Endothelial cell of umbilical vein (primary cell): ENCODE data around the gene LAMA4. TPM values are rescaled to one million over a fixed set of nuclear protein-coding genes. Genes with fewer than 3 reads are reported as not detected.

Experiments
- BruUV-seq: library from RNA; stranded (reverse); fragments of 400-500 nt; replicated peaks from 2 replicates; lab custom pipeline; 2021; lab: Mats Ljungman, UMichigan
- CTCF ChIA-PET: fragments of 300-600, 350-600 bp; sonication (Branson Sonifier 250); formaldehyde crosslinking; loops from one replicate; lab custom pipeline; 2021; ENCODE audit warnings: antibody characterized with exemption, inconsistent platforms; lab: Charles Lee
- POLR2A ChIA-PET: fragments of 300-600, 350-600 bp; sonication (Branson Sonifier 250); formaldehyde crosslinking; loops from one replicate; lab custom pipeline; 2021; ENCODE audit warnings: antibody characterized with exemption, inconsistent platforms; lab: Charles Lee
- DNase-seq: peaks from one replicate; pipeline ENCODE4 v3.0.0-alpha.2; 2011; ENCODE audit warnings: low read depth, low spot score
- FAIRE-seq: peaks from 2 replicates; lab custom pipeline; 2011; peaks lifted over from hg19 to GRCh38; lab: Jason Lieb, UNC
- H2AFZ ChIP-seq: 2 replicates; pipeline ENCODE4 v1.6.0; 2012; ENCODE audit warnings: low read depth, low read length, control low read depth, inconsistent platforms
- H3K27ac ChIP-seq: 2 replicates; pipeline ENCODE4 v1.5.1; 2011; ENCODE audit warnings: low read depth, mild to moderate bottlenecking, control low read depth, low read length, moderate library complexity; ENCODE audit not compliant: insufficient read depth
- H3K27me3 ChIP-seq, 2 experiments: 2 replicates each; pipeline versions ENCODE4 v1.6.0 to v1.6.1; 2011; ENCODE audit warnings: low read length in 2 of 2, mixed read lengths in 1 of 2; ENCODE audit not compliant: control insufficient read depth in 2 of 2, insufficient read depth in 2 of 2
- H3K36me3 ChIP-seq, 2 experiments: 2 replicates in 1 of 2; 3 replicates in 1 of 2; pipeline ENCODE4 v1.5.1; 2011; ENCODE audit warnings: low read length in 2 of 2, mild to moderate bottlenecking in 1 of 2, moderate library complexity in 1 of 2; ENCODE audit not compliant: control insufficient read depth in 2 of 2, insufficient read depth in 2 of 2; ENCODE audit errors: extremely low read depth in 1 of 2
- H3K4me1 ChIP-seq: 3 replicates; pipeline ENCODE4 v1.5.1; 2011; ENCODE audit warnings: mild to moderate bottlenecking, low read length; ENCODE audit not compliant: control insufficient read depth, insufficient read depth; ENCODE audit errors: extremely low read depth
- H3K4me2 ChIP-seq: 2 replicates; pipeline ENCODE4 v1.6.1; 2011; ENCODE audit warnings: low read length, control low read depth, mixed read lengths; ENCODE audit not compliant: insufficient read depth
- H3K4me3 ChIP-seq, 3 experiments: fragments of 200-600 bp in 1 of 3; sonication (generic), shearing (Covaris generic) in 1 of 3; replicated peaks in 1 of 3; 2 replicates each; pipeline ENCODE4 v1.5.1; 2011 to 2016; ENCODE audit warnings: control low read depth in 3 of 3, low read length in 3 of 3, mild to moderate bottlenecking in 2 of 3, inconsistent platforms in 1 of 3, low read depth in 1 of 3, moderate library complexity in 1 of 3; ENCODE audit not compliant: insufficient read depth in 1 of 3
- H3K79me2 ChIP-seq: 2 replicates; pipeline ENCODE4 v1.6.0; 2012; ENCODE audit warnings: low read length, inconsistent platforms; ENCODE audit not compliant: control insufficient read depth, insufficient read depth
- H3K9ac ChIP-seq: replicated peaks from 2 replicates; pipeline ENCODE3; 2011; ENCODE audit warnings: low read length, control low read depth; ENCODE audit not compliant: insufficient read depth; ENCODE audit errors: extremely low read depth
- H3K9me1 ChIP-seq: replicated peaks from 3 replicates; pipeline ENCODE4 v1.6.0; 2011; ENCODE audit warnings: mild to moderate bottlenecking, low read length; ENCODE audit not compliant: control insufficient read depth, insufficient read depth; ENCODE audit errors: extremely low read depth
- H3K9me3 ChIP-seq: replicated peaks from 2 replicates; pipeline ENCODE4 v1.5.1; 2012; ENCODE audit warnings: low read length, inconsistent platforms; ENCODE audit not compliant: control insufficient read depth, insufficient read depth
- H4K20me1 ChIP-seq: replicated peaks from 2 replicates; pipeline ENCODE3; 2011; ENCODE audit warnings: mild to moderate bottlenecking, low read length; ENCODE audit not compliant: control insufficient read depth, insufficient read depth; ENCODE audit errors: extremely low read depth
- EZH2 ChIP-seq: IDR thresholded peaks from 2 replicates; pipeline ENCODE4 v1.6.1; 2012; ENCODE audit warnings: borderline replicate concordance, low read depth, mild to moderate bottlenecking, moderate library complexity, low read length, inconsistent platforms; ENCODE audit not compliant: severe bottlenecking
- FOS ChIP-seq: IDR thresholded peaks from 2 replicates; pipeline ENCODE4 v1.6.1; 2011; ENCODE audit warnings: mild to moderate bottlenecking, low read length, moderate library complexity, borderline replicate concordance; ENCODE audit not compliant: insufficient read depth
- GATA2 ChIP-seq: IDR thresholded peaks from 2 replicates; pipeline ENCODE4 v1.7.0; 2011; ENCODE audit warnings: low read depth, mild to moderate bottlenecking, moderate library complexity, mixed read lengths, low read length; ENCODE audit not compliant: insufficient read length, insufficient read depth
- JUN ChIP-seq: IDR thresholded peaks from 2 replicates; pipeline ENCODE4 v1.6.1; 2011; ENCODE audit warnings: borderline replicate concordance, low read depth; ENCODE audit not compliant: insufficient read length, insufficient read depth
- MAX ChIP-seq: IDR thresholded peaks from 2 replicates; pipeline ENCODE4 v1.6.1; 2011; ENCODE audit not compliant: insufficient read depth, insufficient read length
- MYC ChIP-seq: IDR thresholded peaks from one replicate; pipeline ENCODE4 v1.6.1; 2011; ENCODE audit warnings: mild to moderate bottlenecking, low read depth, low read length
- POLR2A ChIP-seq: IDR thresholded peaks from 2 replicates; pipeline ENCODE4 v1.6.1; 2012; ENCODE audit warnings: low read depth, mild to moderate bottlenecking, control low read depth, low read length
- POLR2AphosphoS5 ChIP-seq: IDR thresholded peaks from 2 replicates; pipeline ENCODE4 v1.6.1; 2012; ENCODE audit warnings: low read depth, mild to moderate bottlenecking, control low read depth, low read length, moderate library complexity; ENCODE audit not compliant: insufficient read depth
- dilution Hi-C: fragments of 300-500 bp; cut with MboI; formaldehyde crosslinking; loops from one replicate; pipeline ENCODE4 v1.15.0; 2019; ENCODE audit warnings: low sequenced_read_pairs; ENCODE audit not compliant: extremely low pct_ligation_motif_present
- intact Hi-C: fragments of 100-400 bp; cut with micrococcal nuclease; formaldehyde crosslinking; loops from one replicate; pipeline ENCODE4 v1.10.0; 2022
- polyA plus RNA-seq, 4 experiments: library from polyadenylated mRNA; depleted of rRNA in 3 of 4; stranded (reverse) in 3 of 4; unstranded in 1 of 4; fragments of >200 nt; gene quantifications; 2 replicates each; pipeline versions ENCODE4 v1.2.1 to v1.2.3, GENCODE V29; 2011 to 2012; ENCODE audit warnings: missing spikeins in 1 of 4
- total RNA-seq: library from RNA; stranded (reverse); gene quantifications from 2 replicates; pipeline ENCODE4 v1.2.3, GENCODE V29; 2021
- TF ChIP-seq, protein P1 (sequence below), 2 donors: IDR thresholded peaks; 1 replicate in 1 of 2; 2 replicates in 1 of 2; pipeline ENCODE4 v1.5.1; 2011; ENCODE audit warnings: low read length in 2 of 2, mild to moderate bottlenecking in 2 of 2, moderate library complexity in 2 of 2, control low read depth in 1 of 2, inconsistent platforms in 1 of 2, low read depth in 1 of 2; ENCODE audit not compliant: insufficient read depth in 1 of 2; ENCODE audit errors: extremely low read depth in 1 of 2

LAMA4 gene
- total and polyA plus RNA-seq, 2 donors (not counting 3 experiments of a cell fraction or from before 2014, with no cell fraction given) = 384 to 629 TPM

DNA sequence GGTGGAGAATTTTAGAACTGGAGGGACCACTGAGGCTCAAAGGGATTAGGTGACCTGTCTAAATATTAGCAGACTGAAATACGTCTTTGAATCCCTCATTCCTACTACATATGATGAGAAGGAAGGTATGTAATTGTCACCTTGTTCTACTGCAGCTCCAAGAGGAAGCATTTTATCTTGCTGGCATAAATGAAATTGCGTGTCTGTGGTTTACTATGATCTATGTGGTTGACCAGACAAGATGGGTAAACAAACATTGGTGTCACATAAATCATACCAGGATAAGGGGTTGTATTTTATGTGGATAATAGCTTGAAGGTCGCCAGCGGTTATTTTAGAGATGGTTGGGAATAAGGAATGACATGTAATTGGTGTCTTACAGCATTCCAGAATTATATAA, 78.2 kb downstream of the LAMA4 start:
- CTCF ChIA-PET = interaction anchor here (1.1 to 1.7 kb wide), 3 partner anchors 92 to 135 kb away, joined by 3 to 5 read pairs (median 5); no protein-coding TSS in a partner anchor
- H2AFZ ChIP-seq = no peak overlapping the region

More for the DNA sequence above, 78.2 kb downstream of the LAMA4 start:
- FAIRE-seq (no peak), DNase-seq (no peak)
- Histone ChIP-seq H3K4me1 (peaks cover 8% of the 10 kb centered on the region), H3K9me1 (no peaks in the 10 kb centered on the region), H3K27ac (no peak overlapping the region), H3K4me3 (no peak overlapping the region), H3K9ac (no peak overlapping the region), H3K4me2 (no peak overlapping the region), H4K20me1 (no peaks in the 10 kb centered on the region), H3K36me3 (peaks cover 57 to 58% of the 10 kb centered on the region in 2 experiments), H3K79me2 (no peaks in the 10 kb centered on the region), H3K27me3 (no peaks in the 10 kb centered on the region), H3K9me3 (no peaks in the 10 kb centered on the region)
- POLR2A ChIA-PET = no interaction called here
- BruUV-seq = no TSS peak
- no peak for TF ChIP-seq POLR2AphosphoS5
- TF ChIP-seq JUN = no peak
- no peak for TF ChIP-seq MYC
- no peak for TF ChIP-seq GATA2
- TF ChIP-seq, protein P1, sequence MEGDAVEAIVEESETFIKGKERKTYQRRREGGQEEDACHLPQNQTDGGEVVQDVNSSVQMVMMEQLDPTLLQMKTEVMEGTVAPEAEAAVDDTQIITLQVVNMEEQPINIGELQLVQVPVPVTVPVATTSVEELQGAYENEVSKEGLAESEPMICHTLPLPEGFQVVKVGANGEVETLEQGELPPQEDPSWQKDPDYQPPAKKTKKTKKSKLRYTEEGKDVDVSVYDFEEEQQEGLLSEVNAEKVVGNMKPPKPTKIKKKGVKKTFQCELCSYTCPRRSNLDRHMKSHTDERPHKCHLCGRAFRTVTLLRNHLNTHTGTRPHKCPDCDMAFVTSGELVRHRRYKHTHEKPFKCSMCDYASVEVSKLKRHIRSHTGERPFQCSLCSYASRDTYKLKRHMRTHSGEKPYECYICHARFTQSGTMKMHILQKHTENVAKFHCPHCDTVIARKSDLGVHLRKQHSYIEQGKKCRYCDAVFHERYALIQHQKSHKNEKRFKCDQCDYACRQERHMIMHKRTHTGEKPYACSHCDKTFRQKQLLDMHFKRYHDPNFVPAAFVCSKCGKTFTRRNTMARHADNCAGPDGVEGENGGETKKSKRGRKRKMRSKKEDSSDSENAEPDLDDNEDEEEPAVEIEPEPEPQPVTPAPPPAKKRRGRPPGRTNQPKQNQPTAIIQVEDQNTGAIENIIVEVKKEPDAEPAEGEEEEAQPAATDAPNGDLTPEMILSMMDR (IDR thresholded peaks at IDR 0.05; ENCODE audit: extremely low read depth in 1 of 2, insufficient read depth in 1 of 2, low read depth in 1 of 2, low read length in 2 of 2) = no peak
- TF ChIP-seq FOS = no peak
- TF ChIP-seq MAX = no peak
- no peak for TF ChIP-seq EZH2
- TF ChIP-seq POLR2A = no peak
- intact Hi-C loops (no loop called here), dilution Hi-C loops (no loop called here)
